HG02943 (cell line): ENCODE measurements around the gene PRKN.

Source experiments
- ATAC-seq: cut with Tn5 transposase; IDR thresholded peaks from one replicate; pipeline ENCODE4 v1.9.1; 2021; ENCODE audit warnings: mild to moderate bottlenecking, low read depth, moderate library complexity; ENCODE audit not compliant: unreplicated experiment

PRKN gene

GRCh38 chr6:161459008-161459615, 1268.5 kb downstream of the PRKN start:
- ATAC-seq: no peak

GRCh38 chr6:161458201-161458951, 1269.2 kb downstream of the PRKN start:
- no peak for ATAC-seq

DNA sequence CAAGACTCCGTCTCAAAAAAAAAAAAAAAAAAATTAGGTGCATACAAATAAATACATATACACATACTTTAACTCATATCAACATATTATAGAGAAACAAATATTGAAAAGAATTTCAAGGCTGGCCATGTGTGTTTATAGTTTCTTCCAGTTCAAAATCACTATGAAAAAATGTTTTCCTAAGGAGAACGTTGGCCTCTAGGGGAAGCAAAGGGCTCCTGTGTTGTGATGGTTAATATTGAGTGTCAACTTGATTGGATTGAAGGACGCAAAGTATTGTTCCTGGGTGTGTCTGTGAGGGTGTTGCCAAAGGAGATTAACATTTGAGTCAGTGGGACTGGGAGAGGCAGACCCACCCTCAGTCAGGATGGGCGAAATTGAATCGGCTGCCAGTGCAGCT, 1271.7 kb downstream of the PRKN start:
- ATAC-seq: no peak

- no peak for ATAC-seq
Measured at GRCh38 chr6:161453558-161453957, 1274.0 kb downstream of the PRKN start.

DNA sequence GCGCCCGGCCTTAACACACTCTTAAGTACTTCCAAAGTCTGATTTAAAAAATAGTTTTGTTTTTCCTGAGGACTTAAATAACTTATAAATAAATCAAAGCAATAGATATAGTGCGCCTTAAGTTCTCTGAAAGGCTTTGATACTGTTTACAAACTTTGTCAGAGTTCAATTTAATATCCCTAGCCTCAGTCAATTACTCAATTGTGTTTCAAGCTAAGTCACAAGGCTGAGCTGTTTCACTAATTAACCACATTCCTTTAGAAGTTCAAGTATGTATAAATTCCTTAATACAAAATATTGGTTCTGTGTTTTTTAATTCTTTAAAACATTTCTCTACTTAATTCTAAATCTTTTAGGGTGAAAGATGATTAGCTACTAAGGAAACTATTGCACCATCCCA, 1275.3 kb downstream of the PRKN start:
- no peak for ATAC-seq

DNA sequence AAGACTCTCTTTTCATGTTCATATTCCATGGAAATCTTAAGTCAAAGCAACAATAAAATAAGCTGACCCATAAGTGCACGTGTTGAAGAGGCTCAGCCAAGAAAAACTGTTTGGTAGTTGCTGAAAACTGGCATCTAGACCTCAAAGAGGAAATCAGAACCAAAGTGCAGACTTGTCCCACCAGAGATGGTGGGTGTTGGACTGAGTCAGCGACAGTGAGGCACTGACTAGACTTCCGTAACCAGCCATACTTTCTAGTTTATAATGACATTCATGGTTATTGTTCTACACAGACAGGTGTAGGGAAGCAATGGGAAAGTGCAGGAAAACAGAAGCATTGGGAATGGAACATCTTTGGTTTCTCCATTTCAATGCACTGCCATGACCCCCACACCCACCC, 1278.0 kb downstream of the PRKN start:
- ATAC-seq: no peak

DNA sequence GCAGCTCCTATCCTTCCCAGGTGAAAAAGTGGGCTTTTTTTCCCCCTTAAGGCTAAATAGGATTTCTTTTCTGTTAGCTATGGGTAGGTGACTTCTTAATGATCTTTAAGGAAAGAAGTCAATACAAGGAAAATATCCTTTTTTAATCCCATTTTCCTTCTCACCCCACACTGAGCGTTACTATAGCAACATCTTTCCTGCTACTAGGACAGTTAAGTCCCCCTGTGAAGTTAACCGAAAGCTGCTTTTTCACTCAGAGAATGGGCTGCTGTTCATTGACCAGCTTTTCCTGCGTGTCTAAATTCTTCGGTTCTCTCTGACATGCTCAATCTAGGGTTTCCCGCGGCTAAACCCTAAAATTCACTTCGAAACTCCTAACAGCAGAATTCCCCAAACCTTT, 1280.6 kb downstream of the PRKN start:
- ATAC-seq: no peak

- no peak for ATAC-seq
Measured at GRCh38 chr6:161446296-161446925, 1281.2 kb downstream of the PRKN start.

- ATAC-seq: no peak
Measured at GRCh38 chr6:161445021-161445799, 1282.4 kb downstream of the PRKN start.

DNA sequence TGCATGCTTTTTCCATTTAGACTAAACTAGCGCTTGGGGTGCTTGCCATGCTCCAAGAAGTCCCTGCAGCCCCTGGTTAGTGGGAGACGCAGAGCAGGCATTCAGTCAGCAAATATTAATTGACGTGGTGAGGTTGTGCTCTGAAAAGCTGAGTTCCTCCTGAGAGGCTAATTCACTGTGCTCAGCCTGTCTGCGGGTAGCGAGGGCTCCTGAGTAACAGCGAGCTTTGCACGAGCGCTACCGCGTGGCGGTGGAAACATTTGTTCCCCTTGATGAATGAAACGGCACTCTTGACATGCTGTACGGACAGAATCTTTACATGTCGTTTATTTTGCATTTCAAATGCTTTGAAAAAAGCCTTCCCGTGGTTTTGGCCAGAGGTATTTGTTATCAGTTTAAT, 1283.1 kb downstream of the PRKN start:
- ATAC-seq: no peak

DNA sequence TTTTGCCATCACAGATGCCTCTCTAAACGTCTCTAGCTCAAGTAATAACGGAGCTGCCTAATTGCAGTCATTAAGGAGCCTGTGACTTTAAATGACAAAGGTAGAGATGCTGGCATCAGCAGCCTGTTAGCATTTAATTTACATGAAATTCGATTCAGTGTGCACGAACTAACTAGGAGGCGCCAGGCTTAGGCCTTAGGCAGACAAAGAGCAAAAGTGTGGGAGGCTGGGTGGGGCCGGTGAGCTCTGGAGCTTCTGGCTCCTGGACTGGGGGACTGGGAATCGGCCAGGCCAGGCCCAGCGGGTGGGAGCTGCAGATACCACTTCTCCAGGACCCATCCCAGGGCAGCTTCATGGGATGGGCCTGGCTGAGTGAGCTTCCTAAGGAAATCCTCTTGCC, 1283.7 kb downstream of the PRKN start:
- no peak for ATAC-seq

DNA sequence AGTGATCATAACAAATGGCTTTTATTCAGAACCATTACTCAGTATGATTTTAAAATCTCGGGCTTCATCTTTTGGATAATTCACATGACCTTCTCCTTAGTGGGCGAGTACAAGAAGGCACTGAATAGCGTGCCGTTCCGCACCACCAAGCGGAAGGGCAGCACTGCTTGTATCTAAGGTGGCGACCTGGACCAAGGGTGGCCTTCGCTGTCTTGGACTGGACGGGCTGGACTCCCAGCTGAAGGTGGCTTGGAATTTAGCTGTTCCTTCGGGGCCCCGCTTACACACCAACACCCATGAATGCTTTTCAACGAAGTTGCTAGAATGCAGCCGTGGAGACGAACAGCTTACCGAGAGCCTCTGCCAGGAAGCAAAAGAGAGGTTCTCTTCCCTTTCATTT, 1285.1 kb downstream of the PRKN start:
- ATAC-seq: no peak

DNA sequence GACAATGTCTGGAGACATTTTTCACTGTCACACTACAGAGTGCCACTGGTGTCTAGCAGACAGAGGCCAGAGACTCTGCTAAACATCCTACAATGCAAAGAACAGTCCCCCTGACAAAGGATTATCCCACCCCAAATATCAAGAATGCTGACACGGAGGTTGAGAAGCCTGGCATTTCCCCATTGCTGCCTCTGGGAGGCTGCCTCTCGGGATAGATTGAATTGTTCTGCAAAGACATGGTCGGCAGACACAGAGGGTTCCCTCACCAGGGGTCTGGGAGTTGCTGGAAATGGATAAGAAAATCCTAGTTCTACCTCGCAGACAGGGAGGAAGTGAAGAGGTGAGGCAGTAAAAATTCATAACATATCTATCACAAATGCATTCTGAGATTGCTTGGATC, 1287.3 kb downstream of the PRKN start:
- ATAC-seq: no peak

DNA sequence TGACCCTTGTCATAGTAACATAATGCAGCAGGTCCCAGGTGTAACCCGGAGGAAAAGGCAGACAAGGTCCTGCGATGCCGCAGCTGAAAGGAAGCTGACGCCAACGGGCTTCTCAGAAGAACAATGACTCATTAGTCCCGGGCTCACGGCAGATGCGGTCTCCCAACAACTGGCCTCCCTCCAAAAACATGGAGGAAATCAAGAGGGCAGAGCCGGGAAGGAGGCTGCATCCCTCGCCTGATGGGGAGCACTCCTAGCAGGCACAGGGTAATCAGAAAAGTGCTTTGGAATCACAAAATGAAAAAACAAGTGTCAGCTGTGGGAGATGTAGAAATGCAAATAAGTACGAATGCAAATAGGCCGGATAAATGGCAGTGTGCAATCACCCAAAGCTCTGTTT, 1288.5 kb downstream of the PRKN start:
- ATAC-seq: no peak

DNA sequence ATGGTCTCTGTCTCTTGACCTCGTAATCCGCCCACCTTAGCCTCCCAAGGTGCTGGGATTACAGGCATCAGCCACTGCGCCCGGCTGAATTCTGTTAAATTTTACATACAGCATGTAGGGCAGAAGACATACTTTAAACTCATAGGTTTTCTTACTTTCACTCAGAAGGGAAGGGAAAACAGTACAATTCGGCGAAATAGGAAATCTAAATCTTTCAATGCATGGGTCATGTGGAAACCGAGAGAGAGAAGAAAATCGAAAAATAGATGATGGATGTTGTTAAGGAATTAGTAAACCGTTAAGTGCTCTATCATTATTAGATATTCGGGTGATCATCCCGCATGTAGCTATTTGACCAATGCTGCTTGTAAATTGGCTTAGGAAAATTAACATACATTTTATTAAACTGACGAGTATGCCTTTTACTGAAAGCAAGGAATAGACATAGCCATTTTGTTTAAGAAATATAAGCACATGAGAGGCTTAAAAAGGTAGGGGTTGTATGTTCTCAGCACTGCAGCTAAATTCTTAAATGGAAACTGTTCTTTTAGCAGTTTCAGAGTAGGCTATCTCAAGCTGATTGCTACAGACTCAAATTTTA, 1289.0 kb downstream of the PRKN start:
- no peak for ATAC-seq

- no peak for ATAC-seq
Measured at GRCh38 chr6:161437851-161438250, 1289.7 kb downstream of the PRKN start.

DNA sequence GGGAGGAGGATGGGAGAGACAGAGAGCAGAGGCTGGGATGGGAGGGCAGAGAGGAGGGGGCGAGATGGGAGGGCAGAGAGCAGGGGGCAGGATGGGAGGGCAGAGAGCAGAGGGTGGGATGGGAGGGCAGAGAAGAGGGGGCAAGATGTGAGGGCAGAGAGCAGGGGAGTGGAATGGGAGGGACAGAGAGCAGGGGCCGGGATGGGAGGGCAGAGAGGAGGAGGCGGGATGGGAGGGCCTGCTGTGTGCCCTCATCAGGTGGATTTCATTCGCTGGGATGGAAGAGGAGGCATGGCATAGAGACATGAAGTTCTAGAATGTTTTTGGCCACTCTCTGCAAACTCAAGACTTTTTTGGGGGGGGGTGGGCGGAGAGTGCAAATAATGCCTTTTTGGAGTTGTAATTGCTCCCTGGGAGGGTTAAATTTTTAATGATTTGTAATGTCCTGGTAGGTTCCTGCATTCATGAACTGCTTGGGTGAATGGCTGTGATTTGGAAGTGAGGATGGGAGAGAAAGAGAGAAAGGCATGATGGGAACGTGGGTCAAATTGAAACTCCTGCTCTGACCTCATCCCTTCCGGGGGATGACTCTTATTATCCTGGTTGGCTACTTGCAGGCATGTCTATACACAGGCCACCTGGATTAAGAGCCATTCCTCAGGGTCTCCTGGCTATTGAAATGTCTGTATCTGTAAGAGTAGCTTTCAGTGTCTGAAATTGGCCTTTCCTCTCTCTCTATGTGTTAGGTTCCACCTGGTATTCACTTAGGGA, 1291.3 kb downstream of the PRKN start:
- no peak for ATAC-seq

- ATAC-seq: no peak
Measured at GRCh38 chr6:161435748-161436070, 1291.9 kb downstream of the PRKN start.

DNA sequence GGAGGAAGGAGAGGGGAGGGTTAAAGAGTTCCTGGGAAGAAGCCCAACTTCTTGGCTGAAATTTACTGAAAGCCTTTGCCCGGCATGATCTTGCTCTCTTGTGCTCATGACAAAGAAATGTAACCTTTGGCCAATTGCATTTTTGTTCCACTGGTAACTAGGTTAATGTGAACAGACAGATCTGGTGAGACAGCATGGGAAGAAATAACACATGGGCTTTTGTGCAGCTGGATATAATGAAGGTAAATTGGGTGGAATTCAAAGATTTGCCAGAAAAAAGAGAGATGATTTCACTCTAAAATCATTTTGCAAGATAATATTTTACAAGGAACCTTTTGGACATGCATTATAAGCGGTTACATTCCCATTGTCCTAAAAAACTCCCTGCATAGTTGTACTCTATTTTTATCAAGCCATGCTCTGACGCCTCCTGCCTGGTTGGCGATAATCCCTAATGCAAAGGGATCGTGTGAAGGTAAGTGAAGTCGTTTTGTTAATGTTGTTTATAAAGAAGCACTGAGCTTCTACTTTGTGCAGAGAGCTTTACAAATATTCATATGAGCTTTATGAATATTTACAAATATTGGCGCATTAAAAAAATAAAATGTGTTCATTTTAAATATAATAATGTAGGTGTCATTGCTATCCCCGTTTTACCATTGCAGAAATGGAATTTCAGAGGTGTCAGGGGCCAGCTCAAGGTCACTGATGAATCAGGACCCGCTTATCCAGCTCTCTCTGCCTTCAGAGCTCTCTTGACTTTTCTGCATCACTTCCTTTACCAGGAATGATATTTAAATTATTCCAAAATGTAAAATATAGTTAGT, 1292.4 kb downstream of the PRKN start:
- no peak for ATAC-seq
